Mesenchymal stem cell (in vitro differentiated cells and primary cell): ENCODE results near the gene PSME2.
"Not testable (repeated sequence)": the region's sequence is repeated elsewhere in the genome, so short reads cannot be mapped to it uniquely, and the experiment has no call there.

ENCODE experiments used
- DNase-seq: peaks from one replicate; pipeline ENCODE4 v3.0.0-alpha.2; 2013
- H2AFZ ChIP-seq: one replicate; pipeline ENCODE4 v1.6.1; 2013; ENCODE audit warnings: low read depth, mild to moderate bottlenecking, control low read depth, inconsistent platforms, low read length, moderate library complexity
- H2AK5ac ChIP-seq: 2 replicates; pipeline ENCODE4 v1.6.1; 2013; ENCODE audit warnings: low read length, moderate library complexity, mild to moderate bottlenecking, inconsistent platforms; ENCODE audit not compliant: severe bottlenecking
- H2BK120ac ChIP-seq: one replicate; pipeline ENCODE4 v1.6.1; 2013; ENCODE audit warnings: low read depth, mild to moderate bottlenecking, inconsistent platforms, low read length, moderate library complexity
- H2BK12ac ChIP-seq, 2 experiments: one replicate each; pipeline ENCODE4 v1.6.1; 2013; ENCODE audit warnings: inconsistent platforms in 2 of 2, low read length in 2 of 2, mild to moderate bottlenecking in 2 of 2, moderate library complexity in 2 of 2, control low read depth in 1 of 2
- H2BK15ac ChIP-seq: one replicate; pipeline ENCODE4 v1.6.1; 2013; ENCODE audit warnings: mild to moderate bottlenecking, low read depth, inconsistent platforms; ENCODE audit not compliant: poor library complexity, severe bottlenecking
- H2BK5ac ChIP-seq: 2 replicates; pipeline ENCODE4 v1.6.1; 2013; ENCODE audit warnings: low read depth, mild to moderate bottlenecking, low read length, control low read depth, inconsistent platforms; ENCODE audit not compliant: poor library complexity, severe bottlenecking
- H3K14ac ChIP-seq, 2 experiments: one replicate each; pipeline ENCODE4 v1.6.1; 2013; ENCODE audit warnings: inconsistent platforms in 2 of 2, low read length in 2 of 2, control low read depth in 1 of 2, mild to moderate bottlenecking in 1 of 2, moderate library complexity in 1 of 2
- H3K18ac ChIP-seq, 2 experiments: one replicate each; pipeline ENCODE4 v1.6.1; 2013; ENCODE audit warnings: inconsistent platforms in 2 of 2, low read length in 2 of 2, control low read depth in 1 of 2, low read depth in 1 of 2, mild to moderate bottlenecking in 1 of 2
- H3K23ac ChIP-seq, 2 experiments: one replicate each; pipeline ENCODE4 v1.6.1; 2013; ENCODE audit warnings: inconsistent platforms in 2 of 2, low read length in 2 of 2, mild to moderate bottlenecking in 2 of 2, moderate library complexity in 2 of 2, control low read depth in 1 of 2
- H3K27ac ChIP-seq: 2 replicates; pipeline ENCODE4 v1.5.1; 2013; ENCODE audit warnings: mild to moderate bottlenecking, moderate library complexity, low read length, control low read depth, inconsistent platforms; ENCODE audit not compliant: poor library complexity, severe bottlenecking
- H3K27me3 ChIP-seq, 2 experiments: 2 replicates each; pipeline versions ENCODE4 v1.6.1 to v1.7.0; 2013; ENCODE audit warnings: low read length in 2 of 2, mild to moderate bottlenecking in 2 of 2, moderate library complexity in 2 of 2, control low read depth in 1 of 2, inconsistent platforms in 1 of 2; ENCODE audit not compliant: control insufficient read depth in 1 of 2, insufficient read depth in 1 of 2
- H3K36me3 ChIP-seq, 2 experiments: 2 replicates each; pipeline versions ENCODE4 v1.6.1 to v1.7.0; 2013; ENCODE audit warnings: low read length in 2 of 2, control low read depth in 1 of 2, inconsistent platforms in 1 of 2, low read depth in 1 of 2, mild to moderate bottlenecking in 1 of 2; ENCODE audit not compliant: insufficient read depth in 2 of 2, control insufficient read depth in 1 of 2
- H3K4ac ChIP-seq, 2 experiments: one replicate each; pipeline ENCODE4 v1.6.1; 2013; ENCODE audit warnings: inconsistent platforms in 2 of 2, low read length in 2 of 2, mild to moderate bottlenecking in 2 of 2, moderate library complexity in 2 of 2, control low read depth in 1 of 2, low read depth in 1 of 2
- H3K4me1 ChIP-seq: 2 replicates; pipeline ENCODE4 v1.6.1; 2013; ENCODE audit warnings: low read depth, low read length, control low read depth; ENCODE audit not compliant: control insufficient read depth, insufficient read depth
- H3K4me2 ChIP-seq: 2 replicates; pipeline ENCODE4 v1.6.1; 2013; ENCODE audit warnings: low read length, mild to moderate bottlenecking, inconsistent platforms; ENCODE audit not compliant: poor library complexity, severe bottlenecking
- H3K4me3 ChIP-seq, 2 experiments: 2 replicates each; pipeline versions ENCODE4 v1.5.1 to v1.7.0; 2013; ENCODE audit warnings: low read length in 2 of 2, mild to moderate bottlenecking in 2 of 2, control low read depth in 1 of 2, low read depth in 1 of 2; ENCODE audit not compliant: insufficient read depth in 1 of 2
- H3K79me1 ChIP-seq: replicated peaks from 2 replicates; pipeline ENCODE4 v1.6.1; 2013; ENCODE audit warnings: mild to moderate bottlenecking, control low read depth, low read length, inconsistent platforms; ENCODE audit not compliant: poor library complexity, severe bottlenecking
- H3K9ac ChIP-seq: 2 replicates; pipeline ENCODE4 v1.7.0; 2013; ENCODE audit warnings: mild to moderate bottlenecking, low read length, moderate library complexity
- H3K9me3 ChIP-seq: 2 replicates; pipeline ENCODE4 v1.7.0; 2013; ENCODE audit warnings: mild to moderate bottlenecking, low read length; ENCODE audit not compliant: control insufficient read depth
- H4K8ac ChIP-seq: one replicate; pipeline ENCODE4 v1.6.1; 2013; ENCODE audit warnings: inconsistent platforms, mild to moderate bottlenecking, low read length, moderate library complexity
- H4K91ac ChIP-seq: one replicate; pipeline ENCODE4 v1.6.1; 2013; ENCODE audit warnings: mild to moderate bottlenecking, low read length, inconsistent platforms
- WGBS: methylation state at CpG from one replicate; pipeline ENCODE4 v1.1.7; 2013; ENCODE audit warnings: mixed read lengths; 5-methylcytosine and 5-hydroxymethylcytosine counted together

The PSME2 gene

GRCh38 chr14:24105609-24106239 is 40.7 kb downstream of the PSME2 start:
- H3K4ac ChIP-seq, H3K23ac ChIP-seq, H3K9ac ChIP-seq, H3K27ac ChIP-seq, H3K9me3 ChIP-seq, H3K27me3 ChIP-seq, H4K91ac ChIP-seq, H3K14ac ChIP-seq, H2AK5ac ChIP-seq, H3K4me2 ChIP-seq, H4K8ac ChIP-seq, H2BK120ac ChIP-seq, H3K4me1 ChIP-seq, H2BK5ac ChIP-seq, H2BK12ac ChIP-seq, H2BK15ac ChIP-seq, H3K18ac ChIP-seq, H3K4me3 ChIP-seq, H3K79me1 ChIP-seq, H2AFZ ChIP-seq, DNase-seq: not testable (repeated sequence)
- peaks cover 10 to 12% of the 10 kb centered on the region in 2 experiments for H3K36me3 ChIP-seq
- 87% methylated on average over 8 of the region's 8 CpGs for WGBS

GRCh38 chr14:24103451-24103850 is 43.0 kb downstream of the PSME2 start:
- no peaks in the 10 kb centered on the region for H3K27me3 ChIP-seq
- H2AFZ ChIP-seq, result no peak overlapping the region
- no peak overlapping the region for H3K4me2 ChIP-seq
- H4K91ac ChIP-seq, result no peak overlapping the region
- WGBS, result 98% methylated on average over 13 of the region's 13 CpGs
- H2BK120ac ChIP-seq, result no peak overlapping the region
- H3K9ac ChIP-seq, result no peak overlapping the region
- no peak overlapping the region for H4K8ac ChIP-seq
- H3K18ac ChIP-seq, result no peak overlapping the region
- H3K79me1 ChIP-seq, result no peaks in the 10 kb centered on the region
- no peak overlapping the region for H2AK5ac ChIP-seq
- no peak overlapping the region for H3K27ac ChIP-seq
- H2BK15ac ChIP-seq, result no peak overlapping the region
- peaks cover 20 to 26% of the 10 kb centered on the region in 2 experiments for H3K36me3 ChIP-seq
- no peak for DNase-seq
- H3K14ac ChIP-seq, result no peak overlapping the region
- H3K4ac ChIP-seq, result no peak overlapping the region
- H3K4me1 ChIP-seq, result no peaks in the 10 kb centered on the region
- no peak overlapping the region for H2BK12ac ChIP-seq
- no peaks in the 10 kb centered on the region for H3K9me3 ChIP-seq
- no peak overlapping the region for H2BK5ac ChIP-seq
- no peak overlapping the region for H3K4me3 ChIP-seq
- H3K23ac ChIP-seq, result no peak overlapping the region

GRCh38 chr14:24102357-24103048 is 43.9 kb downstream of the PSME2 start:
- no peak overlapping the region for H4K91ac ChIP-seq
- H3K9me3 ChIP-seq, result no peaks in the 10 kb centered on the region
- H3K14ac ChIP-seq, result no peak overlapping the region
- H3K23ac ChIP-seq, result no peak overlapping the region
- no peak overlapping the region for H4K8ac ChIP-seq
- no peak overlapping the region for H2AFZ ChIP-seq
- no peaks in the 10 kb centered on the region for H3K27me3 ChIP-seq
- H2BK15ac ChIP-seq, result no peak overlapping the region
- no peak overlapping the region for H3K4me3 ChIP-seq
- H3K36me3 ChIP-seq, result peaks cover 20 to 33% of the 10 kb centered on the region in 2 experiments
- no peak overlapping the region for H3K18ac ChIP-seq
- no peak overlapping the region for H2AK5ac ChIP-seq
- WGBS, result 90% methylated on average over 7 of the region's 7 CpGs
- H3K9ac ChIP-seq, result no peak overlapping the region
- no peak overlapping the region for H3K27ac ChIP-seq
- H3K4ac ChIP-seq, result no peak overlapping the region
- H2BK12ac ChIP-seq, result no peak overlapping the region
- no peak overlapping the region for H2BK5ac ChIP-seq
- H3K4me2 ChIP-seq, result no peak overlapping the region
- H3K79me1 ChIP-seq, result peaks cover 2% of the 10 kb centered on the region
- no peaks in the 10 kb centered on the region for H3K4me1 ChIP-seq
- H2BK120ac ChIP-seq, result no peak overlapping the region
- no peak for DNase-seq

- 96% methylated on average over 3 of the region's 3 CpGs for WGBS
- H3K4me3 ChIP-seq, result no peak overlapping the region
- H4K91ac ChIP-seq, result no peak overlapping the region
Measured at GRCh38 chr14:24100982-24101494, 45.4 kb downstream of the PSME2 start.

More at GRCh38 chr14:24100982-24101494, 45.4 kb downstream of the PSME2 start:
- peaks cover 20 to 37% of the 10 kb centered on the region in 2 experiments for H3K36me3 ChIP-seq
- H3K27me3 ChIP-seq, result no peaks in the 10 kb centered on the region
- DNase-seq, result no peak
- no peak overlapping the region for H3K9ac ChIP-seq
- H2AK5ac ChIP-seq, result no peak overlapping the region
- no peak overlapping the region for H2AFZ ChIP-seq
- H2BK12ac ChIP-seq, result no peak overlapping the region
- H2BK15ac ChIP-seq, result no peak overlapping the region
- H3K4me1 ChIP-seq, result no peaks in the 10 kb centered on the region
- H3K9me3 ChIP-seq, result no peaks in the 10 kb centered on the region
- H2BK5ac ChIP-seq, result no peak overlapping the region
- no peak overlapping the region for H3K14ac ChIP-seq
- no peak overlapping the region for H3K23ac ChIP-seq
- H3K4me2 ChIP-seq, result no peak overlapping the region
- H3K18ac ChIP-seq, result no peak overlapping the region
- no peak overlapping the region for H3K27ac ChIP-seq
- no peak overlapping the region for H2BK120ac ChIP-seq
- no peak overlapping the region for H4K8ac ChIP-seq
- H3K4ac ChIP-seq, result no peak overlapping the region
- peaks cover 8% of the 10 kb centered on the region for H3K79me1 ChIP-seq
